Natural killer cell (primary cell): Measurements from ENCODE around the gene CCDC81. TPM values are rescaled to one million over a fixed set of nuclear protein-coding genes. Genes with fewer than 3 reads are reported as not detected.
A peak's percentile ranks its signal among the peaks of the same experiment; 100 is the strongest.
"Not testable (repeated sequence)": the region's sequence is repeated elsewhere in the genome, so short reads cannot be mapped to it uniquely, and the experiment has no call there.

Experiments used
- ATAC-seq, 3 donors: fragments of 150-1000 bp in 2 of 3; fragments of 200-7000 bp in 1 of 3; cut with Tn5 transposase; 1 replicate in 1 of 3; 2 replicates in 2 of 3; pipeline ENCODE4 v1.10.0; 2021; ENCODE audit warnings: mild to moderate bottlenecking in 2 of 3, moderate library complexity in 2 of 3
- DNase-seq, 2 donors: peaks; one replicate each; pipeline versions ENCODE4 v3.0.0 to v3.0.0-alpha.2; 2013 to 2021; ENCODE audit warnings: mixed read lengths in 1 of 2
- H3K27ac ChIP-seq: one replicate; pipeline ENCODE4 v1.5.1; 2013; ENCODE audit warnings: mild to moderate bottlenecking, low read length
- H3K27me3 ChIP-seq: one replicate; pipeline ENCODE4 v1.6.1; 2013; ENCODE audit warnings: low read length; ENCODE audit not compliant: control insufficient read depth, insufficient read depth
- H3K36me3 ChIP-seq: one replicate; pipeline ENCODE4 v1.6.1; 2013; ENCODE audit warnings: low read length; ENCODE audit not compliant: control insufficient read depth, insufficient read depth
- H3K4me1 ChIP-seq: one replicate; pipeline ENCODE4 v1.6.1; 2013; ENCODE audit warnings: low read length; ENCODE audit not compliant: control insufficient read depth, insufficient read depth
- H3K4me3 ChIP-seq: one replicate; pipeline ENCODE4 v1.5.1; 2013; ENCODE audit warnings: low read length
- H3K9me3 ChIP-seq: one replicate; pipeline ENCODE4 v1.6.1; 2013; ENCODE audit warnings: low read length; ENCODE audit not compliant: control insufficient read depth, insufficient read depth
- H3K27ac Mint-ChIP-seq, 2 donors: one replicate each; pipeline ENCODE4 v1.8.0; 2022; ENCODE audit warnings: mild to moderate bottlenecking in 2 of 2, mixed read lengths in 2 of 2, moderate library complexity in 1 of 2
- H3K27me3 Mint-ChIP-seq, 2 donors: one replicate each; pipeline ENCODE4 v1.8.0; 2022; ENCODE audit warnings: low read depth in 2 of 2, mixed read lengths in 2 of 2
- H3K36me3 Mint-ChIP-seq: one replicate; pipeline ENCODE4 v1.8.0; 2022; ENCODE audit warnings: mixed read lengths
- H3K4me1 Mint-ChIP-seq, 2 donors: one replicate each; pipeline ENCODE4 v1.8.0; 2022; ENCODE audit warnings: mixed read lengths in 2 of 2
- H3K4me3 Mint-ChIP-seq: one replicate; pipeline ENCODE4 v1.8.0; 2022; ENCODE audit warnings: mild to moderate bottlenecking, moderate library complexity, mixed read lengths
- H3K9me3 Mint-ChIP-seq, 2 donors: one replicate each; pipeline ENCODE4 v1.8.0; 2022; ENCODE audit warnings: mixed read lengths in 2 of 2
- CTCF ChIP-seq: fragments of 200-600 bp; IDR thresholded peaks from one replicate; pipeline ENCODE4 v1.8.0; 2022; ENCODE audit warnings: antibody characterized with exemption
- WGBS: methylation state at CpG from one replicate; pipeline ENCODE4 v1.1.7; 2013; ENCODE audit warnings: missing lambda C conversion rate; ENCODE audit not compliant: insufficient coverage; 5-methylcytosine and 5-hydroxymethylcytosine counted together
- intact Hi-C: fragments of 100-400 bp; cut with micrococcal nuclease; formaldehyde crosslinking; loops from one replicate; pipeline ENCODE4 v1.14.2; 2022
- total RNA-seq, 4 donors: library from RNA; stranded (reverse); fragments of 120-200 nt in 1 of 4; gene quantifications; one replicate each; pipeline versions ENCODE4 v1.2.3 to v1.2.4, GENCODE V29; 2013 to 2022

The CCDC81 gene
- total RNA-seq, 3 donors from 2014 or later (not counting 1 experiment from before 2014, with no cell fraction given): 0.64 to 0.90 (median 0.77) TPM

DNA sequence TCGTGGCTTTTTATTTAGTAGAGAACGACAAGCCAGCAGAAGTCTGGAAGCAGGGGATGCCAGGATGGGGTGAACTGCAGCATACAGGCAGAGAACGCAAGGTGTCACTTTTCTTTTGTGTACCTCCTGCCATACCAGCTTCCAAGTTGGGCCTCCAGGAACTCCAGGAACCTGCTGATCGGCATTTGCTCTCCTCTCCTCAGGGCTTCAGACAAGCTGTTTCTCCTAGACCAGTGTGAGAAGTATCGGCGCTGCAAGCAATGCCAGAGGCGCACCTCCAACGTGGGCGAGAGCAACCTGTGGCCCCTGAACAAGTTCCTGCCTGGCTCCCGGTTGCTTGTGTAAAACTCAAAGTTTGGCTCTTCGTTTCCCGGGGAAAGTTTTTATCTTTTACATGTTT lies 47.7 kb downstream of the CCDC81 start:
- ATAC-seq (no peak), DNase-seq (no peak)
- no peak overlapping the region for H3K27ac Mint-ChIP-seq
- no peaks in the 10 kb centered on the region for H3K36me3 ChIP-seq
- H3K27me3 ChIP-seq: no peaks in the 10 kb centered on the region
- H3K4me1 ChIP-seq: no peaks in the 10 kb centered on the region
- no peak overlapping the region for H3K4me3 ChIP-seq
- no peaks in the 10 kb centered on the region for H3K4me1 Mint-ChIP-seq
- H3K9me3 ChIP-seq: no peaks in the 10 kb centered on the region
- TF ChIP-seq CTCF: no peak
- H3K27ac ChIP-seq: no peak overlapping the region
- WGBS: 90% methylated on average over 12 of the region's 12 CpGs
- intact Hi-C loops: no loop called here
- H3K9me3 Mint-ChIP-seq: no peaks in the 10 kb centered on the region
- H3K27me3 Mint-ChIP-seq: no peaks in the 10 kb centered on the region
- no peak overlapping the region for H3K4me3 Mint-ChIP-seq
- no peaks in the 10 kb centered on the region for H3K36me3 Mint-ChIP-seq

DNA sequence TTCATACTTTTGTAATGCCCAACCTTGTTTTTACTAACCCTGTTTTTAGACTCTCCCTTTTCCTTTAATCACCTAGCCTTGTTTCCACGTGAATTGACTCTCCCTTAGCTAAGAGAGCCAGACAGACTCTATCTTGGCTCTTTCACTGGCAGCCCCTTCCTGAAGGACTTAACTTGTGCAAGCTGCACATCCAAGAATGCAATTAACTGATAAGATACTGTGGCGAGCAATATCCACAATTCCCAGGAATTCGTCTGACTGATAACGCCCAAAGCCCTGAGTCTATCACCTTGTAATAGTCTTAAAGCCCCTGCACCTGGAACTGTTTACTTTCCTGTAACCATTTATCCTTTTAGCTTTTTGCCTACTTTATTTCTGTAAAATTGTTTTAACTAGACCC lies 48.8 kb downstream of the CCDC81 start:
- H3K36me3 ChIP-seq, H3K9me3 Mint-ChIP-seq, H3K36me3 Mint-ChIP-seq, H3K27ac ChIP-seq, ATAC-seq, H3K4me3 Mint-ChIP-seq, intact Hi-C loops, H3K27me3 ChIP-seq, H3K27ac Mint-ChIP-seq, DNase-seq, H3K4me1 Mint-ChIP-seq, H3K4me1 ChIP-seq, H3K4me3 ChIP-seq, H3K9me3 ChIP-seq, H3K27me3 Mint-ChIP-seq: not testable (repeated sequence)
- WGBS: 85% methylated on average over 4 of the region's 4 CpGs

GRCh38 chr11:86427441-86427840 lies 52.8 kb downstream of the CCDC81 start:
- no peaks in the 10 kb centered on the region for H3K9me3 ChIP-seq
- DNase-seq: no peak
- H3K9me3 Mint-ChIP-seq: no peaks in the 10 kb centered on the region
- H3K27me3 ChIP-seq: no peaks in the 10 kb centered on the region
- H3K36me3 ChIP-seq: no peaks in the 10 kb centered on the region
- H3K27me3 Mint-ChIP-seq: peaks cover 9 to 14% of the 10 kb centered on the region in 2 donors
- intact Hi-C loops: no loop called here
- H3K4me3 Mint-ChIP-seq: no peak overlapping the region
- H3K4me3 ChIP-seq: no peak overlapping the region
- ATAC-seq: no peak
- H3K27ac Mint-ChIP-seq: no peak overlapping the region
- no peaks in the 10 kb centered on the region for H3K4me1 Mint-ChIP-seq
- H3K36me3 Mint-ChIP-seq: no peaks in the 10 kb centered on the region
- H3K27ac ChIP-seq: no peak overlapping the region
- no peaks in the 10 kb centered on the region for H3K4me1 ChIP-seq
- TF ChIP-seq CTCF: no peak

DNA sequence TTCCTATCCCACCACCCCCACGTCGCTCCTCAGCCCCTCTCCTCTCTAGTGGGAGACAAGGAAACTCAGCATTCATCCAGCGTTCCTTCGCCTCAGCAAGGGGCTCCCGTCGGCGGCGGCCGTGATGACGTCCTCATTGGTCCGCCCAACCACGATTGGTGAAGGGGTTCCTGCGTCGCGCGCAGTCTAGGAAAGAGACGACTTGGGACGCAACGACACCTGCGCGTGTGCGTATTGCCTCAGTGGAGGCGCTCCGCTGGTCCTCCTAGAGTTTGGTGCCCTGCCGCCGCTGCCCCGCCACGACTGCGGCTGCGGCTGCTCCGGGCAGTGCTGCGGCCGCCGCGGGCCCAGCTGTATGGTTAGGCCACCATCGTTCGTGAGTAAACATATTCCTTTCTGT lies 56.6 kb downstream of the CCDC81 start:
- intact Hi-C loops: no loop called here
- Histone ChIP-seq H3K4me3 (no peak overlapping the region), H3K27ac (no peak overlapping the region), H3K4me1 (no peaks in the 10 kb centered on the region), H3K36me3 (no peaks in the 10 kb centered on the region), H3K27me3 (no peaks in the 10 kb centered on the region), H3K9me3 (no peaks in the 10 kb centered on the region)
- TF ChIP-seq CTCF: no peak
- no peaks in the 10 kb centered on the region for H3K4me1 Mint-ChIP-seq
- no peaks in the 10 kb centered on the region for H3K36me3 Mint-ChIP-seq
- DNase-seq (no peak), ATAC-seq (no peak)
- peaks cover 9 to 14% of the 10 kb centered on the region in 2 donors for H3K27me3 Mint-ChIP-seq
- peak overlapping the region; percentile 38 for H3K4me3 Mint-ChIP-seq
- no peaks in the 10 kb centered on the region for H3K9me3 Mint-ChIP-seq
- no peak overlapping the region for H3K27ac Mint-ChIP-seq
- 93% methylated on average over 37 of the region's 37 CpGs for WGBS

GRCh38 chr11:86433361-86434095 lies 58.8 kb downstream of the CCDC81 start:
- H3K36me3 ChIP-seq, intact Hi-C loops, DNase-seq, H3K27ac Mint-ChIP-seq, H3K36me3 Mint-ChIP-seq, H3K27ac ChIP-seq, H3K9me3 ChIP-seq, H3K4me1 Mint-ChIP-seq, H3K4me1 ChIP-seq, H3K4me3 Mint-ChIP-seq, ATAC-seq, H3K9me3 Mint-ChIP-seq, H3K4me3 ChIP-seq, H3K27me3 ChIP-seq: not testable (repeated sequence)
- H3K27me3 Mint-ChIP-seq: peaks cover 5 to 14% of the 10 kb centered on the region in 2 donors
- 95% methylated on average over 38 of the region's 38 CpGs for WGBS
